Activated CD4-positive, alpha-beta T cell treated with anti-CD3 and anti-CD28 coated beads, Interleukin-2, Interleukin-6, amounts not matched to agents 100 ng/mL and 50 ng/mL, durations not matched to agents 16 hours and 8 hours (primary cell): Measurements from ENCODE around the gene FUS.

Experiments used
- DNase-seq: peaks from one replicate; pipeline ENCODE4 v3.0.0-alpha.2; 2020

The FUS gene

DNA sequence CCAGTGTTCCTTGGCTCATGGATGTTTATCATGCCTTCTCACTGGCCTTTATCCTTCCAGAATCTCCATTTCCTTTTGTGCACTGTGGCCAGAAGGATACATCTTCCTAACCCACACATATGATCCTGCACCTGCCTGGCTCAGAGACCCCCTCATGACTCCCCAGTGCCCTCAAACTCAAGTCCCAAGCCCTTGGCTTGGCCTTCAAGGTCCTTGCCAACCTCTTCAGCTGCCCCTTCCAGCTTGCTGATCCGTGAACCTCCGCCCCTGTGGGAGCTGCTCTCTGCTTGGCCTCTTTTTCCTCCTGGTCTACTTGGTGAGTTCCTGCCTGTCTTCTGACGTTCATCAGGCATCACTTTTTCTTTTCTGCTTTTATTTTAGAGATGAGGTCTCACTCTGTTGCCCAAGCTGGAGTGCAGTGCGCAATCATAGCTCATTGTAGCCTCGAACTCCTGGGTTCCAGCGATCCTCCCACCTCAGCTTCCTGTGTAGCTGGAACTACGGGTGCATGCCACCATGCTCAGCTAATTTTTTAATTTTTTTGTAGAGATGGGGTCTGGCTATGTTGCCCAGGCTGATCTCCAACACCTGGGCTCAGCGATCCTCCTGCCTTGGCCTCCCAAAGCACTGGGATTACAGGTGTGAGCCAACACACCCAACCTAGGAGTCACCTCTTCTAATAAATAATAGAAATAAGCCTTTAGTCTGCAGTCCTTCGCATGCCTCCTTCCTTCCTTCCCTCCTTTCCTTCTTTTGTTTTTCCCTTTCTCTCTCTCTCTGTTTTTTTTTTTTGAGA, 25.1 kb downstream of the FUS start:
- DNase-seq = no peak

DNA sequence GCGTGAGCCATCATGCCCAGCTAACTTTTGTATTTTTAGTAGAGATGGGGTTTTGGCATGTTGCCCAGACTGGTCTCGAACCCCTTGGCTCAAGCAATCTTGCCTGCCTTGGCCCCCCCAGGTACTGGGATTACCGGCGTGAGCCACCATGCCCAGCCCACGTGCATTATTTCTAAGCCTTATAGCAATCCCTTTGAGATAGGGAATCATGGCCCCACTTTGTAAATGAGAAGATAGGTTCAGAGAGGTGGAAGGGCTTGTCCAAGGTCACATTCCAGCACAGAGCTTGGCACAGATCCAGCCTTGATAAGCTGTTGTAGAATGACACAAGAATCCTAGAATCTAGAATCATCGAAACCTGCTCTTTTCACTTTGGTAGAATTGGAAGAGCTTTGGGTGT, 26.8 kb downstream of the FUS start:
- no peak for DNase-seq

DNA sequence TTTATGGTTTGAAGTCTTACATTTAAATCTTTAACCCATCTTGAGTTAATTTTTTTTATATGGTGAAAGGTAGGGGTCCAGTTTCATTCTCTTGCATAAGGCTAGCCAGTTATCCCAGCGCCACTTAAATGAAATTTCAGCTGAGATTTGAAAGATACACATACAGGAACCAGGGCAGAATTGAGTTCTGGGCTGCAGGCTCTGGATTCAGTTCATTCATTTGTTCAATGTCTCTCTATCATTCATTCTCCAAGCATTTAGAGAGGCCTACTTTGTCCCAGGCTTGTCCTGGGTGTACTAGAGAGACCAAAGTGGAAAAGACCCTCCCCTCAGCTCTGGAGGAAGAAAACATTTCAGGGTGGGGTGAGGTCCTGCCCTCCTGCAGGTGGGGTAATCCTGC, 33.4 kb downstream of the FUS start:
- no peak for DNase-seq

DNA sequence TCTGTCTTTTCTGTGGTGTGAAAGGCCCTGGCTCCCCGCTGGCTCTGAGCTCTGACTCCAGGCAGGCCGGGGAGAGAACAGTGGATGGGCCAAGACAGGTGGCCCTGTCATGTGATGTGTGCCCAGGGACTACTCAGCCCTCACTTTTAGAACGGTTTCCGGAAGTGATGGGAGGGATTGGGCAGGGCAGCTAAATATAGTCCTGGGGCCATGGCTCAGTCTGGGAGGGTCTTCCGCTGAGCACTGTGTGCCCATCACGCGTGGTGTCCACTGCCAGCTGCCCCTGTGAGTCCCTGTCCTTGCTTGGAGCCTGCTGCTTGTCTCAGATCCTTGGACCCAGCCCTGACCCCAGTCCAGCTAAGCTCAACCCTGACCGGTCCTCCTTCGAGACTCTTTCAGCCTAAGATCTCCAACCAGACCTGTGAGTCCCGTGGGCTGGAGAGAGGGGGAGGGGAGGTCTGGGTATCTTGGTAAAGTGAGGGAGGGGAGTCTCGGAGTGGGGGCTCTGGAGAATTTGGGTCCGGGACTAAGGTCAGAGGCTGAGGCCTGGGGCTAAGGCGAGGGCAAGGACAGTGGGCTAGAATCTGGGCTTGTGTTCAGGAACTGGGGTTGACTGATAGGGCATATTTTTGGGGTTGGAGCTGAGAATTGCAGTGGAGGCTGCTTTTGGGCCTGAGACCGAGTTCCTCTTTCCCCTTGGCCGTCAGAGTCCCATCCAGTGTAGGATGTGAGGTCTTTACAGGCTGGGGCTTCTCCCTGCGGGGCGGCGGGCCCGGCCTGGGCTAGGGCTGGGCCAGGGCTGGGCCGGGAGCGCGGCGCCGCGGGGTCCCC, 34.2 kb downstream of the FUS start, which contains the start of gene TRIM72:
Gene TRIM72, plus strand, starts transcription at position 243 of the 831 bp plus-strand sequence. CDS start 620 bp downstream, outside the sequence.
- DNase-seq = no peak

DNA sequence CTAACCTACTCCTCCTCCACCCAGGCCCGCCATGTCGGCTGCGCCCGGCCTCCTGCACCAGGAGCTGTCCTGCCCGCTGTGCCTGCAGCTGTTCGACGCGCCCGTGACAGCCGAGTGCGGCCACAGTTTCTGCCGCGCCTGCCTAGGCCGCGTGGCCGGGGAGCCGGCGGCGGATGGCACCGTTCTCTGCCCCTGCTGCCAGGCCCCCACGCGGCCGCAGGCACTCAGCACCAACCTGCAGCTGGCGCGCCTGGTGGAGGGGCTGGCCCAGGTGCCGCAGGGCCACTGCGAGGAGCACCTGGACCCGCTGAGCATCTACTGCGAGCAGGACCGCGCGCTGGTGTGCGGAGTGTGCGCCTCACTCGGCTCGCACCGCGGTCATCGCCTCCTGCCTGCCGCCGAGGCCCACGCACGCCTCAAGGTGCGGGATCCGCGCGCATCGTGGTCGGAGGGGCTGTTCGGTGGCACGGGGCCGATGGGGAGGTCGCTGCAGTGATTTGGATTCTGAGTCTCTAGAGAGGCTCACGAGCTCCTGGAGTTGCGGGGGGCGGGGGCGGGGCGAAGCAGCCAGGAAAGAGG, 34.9 kb downstream of the FUS start:
- DNase-seq = no peak

DNA sequence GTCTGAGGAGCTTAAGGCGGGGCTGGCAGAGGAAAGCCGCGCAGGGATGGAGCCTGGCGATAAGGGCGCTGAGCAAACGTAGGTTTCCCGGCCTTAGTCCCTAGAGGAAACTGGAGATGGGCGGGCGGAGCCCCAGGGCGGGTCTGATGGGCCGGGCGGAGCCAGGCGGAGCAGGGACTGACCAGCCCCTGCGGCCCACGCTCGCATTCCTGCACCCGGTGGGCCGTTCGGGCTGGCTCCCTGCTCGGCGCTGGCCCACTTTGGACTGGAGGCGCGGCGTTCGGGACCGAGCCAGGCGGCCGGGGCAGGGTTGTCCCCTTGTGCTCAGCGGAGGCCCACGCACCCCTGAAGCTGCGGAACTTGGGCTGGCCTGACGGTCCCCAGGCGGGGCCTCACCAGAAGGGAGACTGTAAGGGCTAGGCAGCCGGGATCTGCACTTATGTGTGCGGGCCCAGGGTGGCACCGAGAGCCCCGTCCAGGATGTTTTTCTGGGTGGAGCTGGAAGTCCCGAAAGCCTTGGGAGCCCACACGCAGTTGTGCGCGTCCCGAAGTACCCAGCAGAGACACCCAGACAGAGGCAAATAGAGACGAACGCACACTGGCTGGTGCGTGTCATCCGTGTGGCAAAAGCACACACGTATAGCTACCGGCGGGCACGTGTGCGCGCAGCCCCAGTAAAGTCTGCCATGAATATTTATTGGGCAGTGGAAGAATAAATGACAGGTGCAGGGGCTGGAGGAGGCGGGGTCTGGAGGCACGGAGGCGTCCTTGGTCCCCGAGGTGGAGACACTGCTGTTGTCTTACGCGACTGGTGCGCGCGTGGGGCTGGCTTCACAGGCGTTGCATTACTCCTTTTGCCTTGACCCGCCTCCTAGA, 35.6 kb downstream of the FUS start:
- no peak for DNase-seq

DNA sequence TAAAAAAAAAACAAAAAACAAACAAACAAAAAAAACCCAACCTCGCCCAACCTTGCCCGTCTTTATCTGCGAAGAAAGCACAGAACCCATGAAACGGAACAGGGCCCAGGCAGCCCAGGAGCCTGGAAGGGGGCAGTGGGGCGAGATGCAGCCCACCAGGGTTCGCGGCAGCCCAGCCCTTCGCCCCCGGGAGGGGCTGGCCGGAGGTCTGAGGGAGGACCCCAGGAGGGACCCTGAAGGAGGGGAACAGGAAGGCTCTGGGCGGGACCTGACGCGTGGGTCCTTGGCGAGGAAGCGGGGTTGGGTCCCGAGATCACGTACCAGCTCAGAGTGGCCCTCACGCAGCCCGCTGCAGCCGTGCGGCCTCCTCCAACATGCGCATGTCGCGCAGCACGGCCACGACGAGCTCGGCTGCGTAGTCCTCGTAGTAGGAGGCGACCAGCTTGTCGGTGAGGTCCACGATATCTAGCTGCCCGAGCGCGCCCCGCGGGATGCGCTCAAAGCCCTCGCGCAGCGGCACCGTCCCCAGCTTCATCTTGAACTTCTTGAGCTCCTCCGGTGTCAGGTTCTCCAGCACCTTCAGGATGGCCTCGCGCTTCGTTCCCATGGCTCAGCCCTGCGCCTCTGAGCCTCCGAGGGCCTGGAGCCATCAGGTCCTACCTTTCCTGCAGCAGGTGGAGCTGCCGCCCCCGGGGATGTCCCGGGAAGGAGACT, 36.6 kb downstream of the FUS start, which contains the start of gene PYDC1:
Gene PYDC1, minus strand, starts transcription at position 714 of the 714 bp plus-strand sequence. Its CDS starts 107 bp downstream, at position 607.
- no peak for DNase-seq

DNA sequence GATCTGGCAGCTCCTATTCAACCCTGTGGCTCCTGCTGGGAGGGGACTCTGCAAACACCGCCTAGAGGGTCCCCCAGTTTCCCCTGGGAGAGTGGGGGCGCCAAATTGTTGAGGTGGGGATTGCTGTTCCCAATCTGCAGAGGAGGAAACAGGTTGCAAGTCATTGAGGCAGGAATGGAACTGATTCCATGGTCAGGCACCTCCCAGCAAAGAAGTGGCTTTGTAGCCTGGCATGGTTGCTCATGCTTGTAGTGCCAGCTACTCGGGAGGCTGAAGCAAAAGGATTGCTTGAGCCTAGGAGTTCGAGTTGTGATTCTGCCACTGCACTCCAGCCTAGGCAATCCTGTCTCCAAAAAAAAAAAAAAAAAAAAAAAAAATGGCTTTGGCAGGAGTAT, 37.2 kb downstream of the FUS start:
- DNase-seq = no peak

DNA sequence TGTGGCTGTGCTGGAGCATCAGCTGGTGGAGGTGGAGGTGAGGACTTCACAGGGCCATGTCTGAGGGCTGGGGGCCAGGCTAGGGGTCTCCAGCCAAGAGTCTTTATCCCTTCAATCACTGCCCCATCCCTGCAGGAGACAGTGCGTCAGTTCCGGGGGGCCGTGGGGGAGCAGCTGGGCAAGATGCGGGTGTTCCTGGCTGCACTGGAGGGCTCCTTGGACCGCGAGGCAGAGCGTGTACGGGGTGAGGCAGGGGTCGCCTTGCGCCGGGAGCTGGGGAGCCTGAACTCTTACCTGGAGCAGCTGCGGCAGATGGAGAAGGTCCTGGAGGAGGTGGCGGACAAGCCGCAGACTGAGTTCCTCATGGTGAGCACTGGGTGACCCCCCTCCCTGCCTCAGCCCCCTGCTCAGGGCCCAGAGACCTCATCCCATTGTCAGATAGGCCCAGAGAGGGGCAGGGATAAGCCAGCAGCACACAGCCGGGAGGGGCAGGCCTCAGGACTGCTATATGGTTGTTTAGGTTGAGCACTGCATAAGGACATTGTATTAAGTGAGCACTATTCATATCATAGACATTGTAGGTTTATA, 39.3 kb downstream of the FUS start:
- no peak for DNase-seq

DNA sequence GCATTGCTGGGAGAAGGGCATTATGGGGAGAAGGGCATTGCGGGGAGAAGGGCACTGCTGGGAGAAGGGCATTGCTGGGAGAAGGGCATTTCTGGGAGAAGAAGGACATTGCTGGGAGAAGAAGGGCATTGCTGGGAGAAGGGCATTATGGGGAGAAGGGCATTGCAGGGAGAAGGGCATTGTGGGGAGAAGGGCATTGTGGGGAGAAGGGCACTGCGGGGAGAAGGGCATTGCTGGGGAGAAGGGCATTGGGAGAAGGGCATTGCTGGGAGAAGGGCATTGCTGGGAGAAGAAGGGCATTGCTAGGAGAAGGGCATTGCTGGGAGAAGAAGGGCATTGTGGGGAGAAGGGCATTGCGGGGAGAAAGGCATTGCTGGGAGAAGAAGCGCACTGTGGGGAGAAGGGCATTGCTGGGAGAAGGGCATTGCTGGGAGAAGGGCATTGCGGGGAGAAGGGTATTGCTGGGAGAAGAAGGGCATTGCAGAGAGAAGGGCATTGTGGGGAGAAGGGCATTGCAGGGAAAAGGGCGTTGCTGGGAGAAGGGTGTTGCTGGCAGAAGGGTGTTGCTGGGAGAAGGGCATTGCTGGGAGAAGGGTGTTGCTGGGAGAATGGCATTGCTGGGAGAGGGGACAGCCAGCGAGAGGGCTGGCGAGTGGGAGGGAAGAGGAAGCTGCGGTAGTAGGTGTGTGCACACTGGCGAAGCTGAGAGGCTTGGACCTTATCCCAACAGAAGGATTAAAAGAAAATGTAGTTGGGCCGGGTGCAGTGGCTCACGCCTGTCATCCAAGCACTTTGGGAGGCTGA, 41.6 kb downstream of the FUS start:
- DNase-seq = no peak

DNA sequence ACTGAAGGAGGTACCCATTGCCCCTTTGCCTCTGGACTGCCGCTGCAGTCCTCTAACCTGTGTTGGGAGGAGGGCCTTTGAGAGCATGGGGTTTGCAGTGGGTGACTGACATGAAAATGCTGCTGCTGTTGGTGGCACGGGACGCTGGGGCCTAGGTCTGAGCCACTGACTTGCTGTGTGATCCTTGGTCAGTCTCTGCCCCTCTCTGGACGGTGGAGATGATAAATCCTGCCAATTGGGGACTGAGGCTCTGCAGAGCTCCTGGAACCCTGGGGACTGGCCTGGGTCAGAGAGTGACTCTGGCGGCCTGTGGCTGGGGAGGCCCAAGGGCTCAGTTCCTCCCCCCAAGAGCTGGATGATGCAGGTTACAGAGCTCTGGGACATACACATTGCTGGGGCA, 43.1 kb downstream of the FUS start:
- no peak for DNase-seq

DNA sequence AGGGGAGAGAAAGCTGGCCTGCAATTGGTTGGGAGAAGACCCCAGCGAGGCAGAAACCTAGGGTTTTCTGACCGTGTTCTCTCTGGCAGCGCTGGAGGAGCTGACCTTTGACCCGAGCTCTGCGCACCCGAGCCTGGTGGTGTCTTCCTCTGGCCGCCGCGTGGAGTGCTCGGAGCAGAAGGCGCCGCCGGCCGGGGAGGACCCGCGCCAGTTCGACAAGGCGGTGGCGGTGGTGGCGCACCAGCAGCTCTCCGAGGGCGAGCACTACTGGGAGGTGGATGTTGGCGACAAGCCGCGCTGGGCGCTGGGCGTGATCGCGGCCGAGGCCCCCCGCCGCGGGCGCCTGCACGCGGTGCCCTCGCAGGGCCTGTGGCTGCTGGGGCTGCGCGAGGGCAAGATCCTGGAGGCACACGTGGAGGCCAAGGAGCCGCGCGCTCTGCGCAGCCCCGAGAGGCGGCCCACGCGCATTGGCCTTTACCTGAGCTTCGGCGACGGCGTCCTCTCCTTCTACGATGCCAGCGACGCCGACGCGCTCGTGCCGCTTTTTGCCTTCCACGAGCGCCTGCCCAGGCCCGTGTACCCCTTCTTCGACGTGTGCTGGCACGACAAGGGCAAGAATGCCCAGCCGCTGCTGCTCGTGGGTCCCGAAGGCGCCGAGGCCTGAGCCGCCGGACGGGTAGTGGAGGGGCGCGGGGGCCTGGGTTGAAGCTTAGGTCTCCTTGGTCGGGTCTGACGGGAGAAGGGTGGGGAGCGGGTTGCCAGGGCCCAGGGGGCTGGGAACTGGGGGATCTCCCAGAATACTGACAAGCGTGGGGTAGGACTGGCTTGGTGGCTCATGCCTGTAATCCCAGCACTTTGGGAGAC, 44.4 kb downstream of the FUS start:
- DNase-seq = no peak

DNA sequence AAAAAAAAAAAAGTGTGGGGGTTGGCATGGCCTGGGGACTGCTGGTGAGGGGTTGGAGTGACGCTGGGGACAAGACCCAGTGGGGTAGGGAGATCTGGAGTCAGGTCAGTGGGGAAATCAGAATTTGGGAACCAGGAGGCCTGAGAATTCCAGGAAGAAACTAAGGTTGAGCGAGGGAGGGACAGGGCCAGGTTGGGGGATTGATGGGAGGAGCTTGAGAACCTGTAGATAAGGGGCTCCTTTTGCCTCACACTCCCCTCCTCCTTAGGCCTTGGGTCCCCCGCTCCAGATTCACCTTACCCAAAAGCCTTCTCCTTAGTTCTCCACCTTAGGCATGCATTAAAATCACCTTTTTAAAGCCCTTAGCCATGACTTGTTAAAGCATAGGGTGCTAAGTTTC, 45.3 kb downstream of the FUS start:
- DNase-seq = no peak

DNA sequence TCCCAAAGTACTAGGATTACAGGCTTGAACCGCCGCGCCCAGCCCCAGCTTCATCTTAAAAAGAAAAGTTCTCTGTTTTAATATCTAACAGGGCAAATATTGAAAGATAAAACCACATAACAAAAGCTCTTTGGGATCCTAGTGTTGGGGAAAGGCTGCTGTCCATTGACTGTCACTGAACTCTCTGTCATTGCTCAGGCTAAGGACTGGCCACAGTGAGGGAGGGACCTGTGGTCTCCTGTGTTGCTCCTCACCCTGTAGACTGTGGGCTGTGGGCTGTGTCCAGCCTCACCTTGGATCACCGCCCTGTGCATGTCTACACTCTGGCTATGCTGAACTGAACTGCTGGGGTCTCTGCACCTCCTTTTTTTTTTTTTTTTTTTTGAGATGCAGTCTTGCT, 48.3 kb downstream of the FUS start:
- DNase-seq = no peak

DNA sequence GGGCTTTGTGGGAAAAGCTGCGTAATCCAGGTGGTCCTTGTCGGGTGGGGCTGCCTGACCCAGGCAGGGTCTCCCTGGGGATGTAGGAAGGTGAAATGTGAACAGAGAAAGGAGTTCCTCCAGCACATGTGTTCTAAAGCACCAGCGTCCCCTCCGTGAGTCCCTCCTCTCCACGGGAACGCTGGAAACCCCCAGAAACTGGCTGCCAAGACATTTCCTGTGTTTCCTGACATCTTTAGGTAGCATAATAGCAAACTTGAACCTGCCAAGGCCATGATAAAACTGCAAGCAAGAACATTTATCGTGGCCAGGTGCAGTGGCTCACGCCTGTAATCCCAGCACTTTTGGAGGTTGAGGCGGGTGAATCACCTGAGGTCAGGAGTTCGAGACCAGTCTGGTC, 49.6 kb downstream of the FUS start:
- no peak for DNase-seq

DNA sequence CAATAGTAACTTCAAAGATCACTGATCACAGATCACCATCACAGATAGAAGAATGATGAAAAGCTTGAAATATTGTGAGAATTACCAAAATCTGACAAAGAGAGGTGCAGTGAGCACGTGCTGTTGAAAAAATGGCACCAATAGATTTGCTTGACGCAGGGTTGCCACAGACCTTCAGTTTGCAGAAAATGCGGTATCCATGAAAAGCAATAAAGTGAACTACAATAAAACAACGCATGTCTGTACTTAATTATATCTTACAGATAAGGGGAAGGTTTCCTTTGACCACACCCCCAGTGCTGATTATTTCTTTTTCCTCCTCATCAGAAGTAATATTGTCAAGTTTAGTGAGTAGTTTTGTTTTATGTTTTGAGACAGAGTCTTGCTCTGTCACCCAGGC, 58.1 kb downstream of the FUS start:
- DNase-seq = no peak
